Activated T-helper 9 cell treated with anti-CD3 and anti-CD28 coated beads, Interleukin-2, amount 50 U/mL, for 16 hours (primary cell): ENCODE measurements around the gene AXDND1.

Experiments
- DNase-seq: peaks from one replicate; pipeline ENCODE4 v3.0.0-alpha.2; 2020; ENCODE audit warnings: low read depth

Gene AXDND1

GRCh38 chr1:179583771-179584320, 218.1 kb downstream of the AXDND1 start:
- DNase-seq, result no peak

- no peak for DNase-seq
Observed at GRCh38 chr1:179586107-179586823, 220.5 kb downstream of the AXDND1 start.

GRCh38 chr1:179587336-179587735, 221.6 kb downstream of the AXDND1 start:
- DNase-seq, result no peak

- no peak for DNase-seq
Observed at GRCh38 chr1:179588425-179589024, 222.8 kb downstream of the AXDND1 start.

- no peak for DNase-seq
Observed at GRCh38 chr1:179589509-179589908, 223.7 kb downstream of the AXDND1 start.

- DNase-seq, result no peak
Observed at GRCh38 chr1:179590671-179591070, 224.9 kb downstream of the AXDND1 start.

GRCh38 chr1:179591253-179591591, 225.5 kb downstream of the AXDND1 start:
- no peak for DNase-seq

- no peak for DNase-seq
Observed at GRCh38 chr1:179591592-179592580, 226.1 kb downstream of the AXDND1 start, which contains the start of gene TDRD5. Gene TDRD5 (plus strand): TSS chr1:179591832. CDS start chr1:179592616, 784 bp downstream.

GRCh38 chr1:179598631-179599030, 232.9 kb downstream of the AXDND1 start:
- DNase-seq, result no peak

- DNase-seq, result no peak
Observed at GRCh38 chr1:179599623-179600249, 234.0 kb downstream of the AXDND1 start.

- no peak for DNase-seq
Observed at GRCh38 chr1:179601093-179601492, 235.3 kb downstream of the AXDND1 start.
